ENCODE data around the gene PTOV1.
A peak's percentile ranks its signal among the peaks of the same experiment; 100 is the strongest.

PTOV1 gene

GRCh38 chr19:49850221-49850486, 805 bp upstream of the PTOV1 start:
- Histone ChIP-seq H3K36me3 (ENCODE audit: insufficient read depth, insufficient read length, low read length) (peaks cover 37% of the 10 kb centered on the region), H3K9me3 (ENCODE audit: insufficient read depth, low read length) (no peaks in the 10 kb centered on the region), H3K4me1 (ENCODE audit: insufficient read depth, insufficient read length) (peaks cover 9% of the 10 kb centered on the region), H3K9ac (ENCODE audit: insufficient read length, low read depth) (no peak overlapping the region), H3K4me3 (ENCODE audit: insufficient read length, low read depth) (peak overlapping the region; percentile 69), H3K27me3 (ENCODE audit: insufficient read depth, insufficient read length) (no peaks in the 10 kb centered on the region)
- TF ChIP-seq YY1 (IDR thresholded peaks at IDR 0.05; ENCODE audit: insufficient read depth, insufficient read length) (no peak), SUZ12 (IDR thresholded peaks at IDR 0.05; ENCODE audit: extremely low read depth, insufficient read depth, insufficient read length) (no peak), ZNF274 (IDR thresholded peaks at IDR 0.05; ENCODE audit: low read depth, low read length) (no peak)
- DNase-seq (ENCODE audit: low read depth, low spot score) = no peak

- Histone ChIP-seq H3K9me3 (ENCODE audit: insufficient read depth, low read length) (no peaks in the 10 kb centered on the region), H3K4me3 (ENCODE audit: insufficient read length, low read depth) (peak overlapping the region; percentile 69), H3K9ac (ENCODE audit: insufficient read length, low read depth) (peak overlapping the region; percentile 88), H3K27me3 (ENCODE audit: insufficient read depth, insufficient read length) (no peaks in the 10 kb centered on the region), H3K36me3 (ENCODE audit: insufficient read depth, insufficient read length, low read length) (peaks cover 52% of the 10 kb centered on the region), H3K4me1 (ENCODE audit: insufficient read depth, insufficient read length) (peaks cover 9% of the 10 kb centered on the region)
- TF ChIP-seq ZNF274 (IDR thresholded peaks at IDR 0.05; ENCODE audit: low read depth, low read length) (no peak), SUZ12 (IDR thresholded peaks at IDR 0.05; ENCODE audit: extremely low read depth, insufficient read depth, insufficient read length) (no peak), YY1 (IDR thresholded peaks at IDR 0.05; ENCODE audit: insufficient read depth, insufficient read length) (no peak)
- DNase-seq (ENCODE audit: low read depth, low spot score) = no peak
These were observed 699 bp downstream of the PTOV1 start for GRCh38 chr19:49851456-49852259.

- Histone ChIP-seq H3K9ac (ENCODE audit: insufficient read length, low read depth) (peak overlapping the region; percentile 57), H3K4me1 (ENCODE audit: insufficient read depth, insufficient read length) (peaks cover 14% of the 10 kb centered on the region), H3K4me3 (ENCODE audit: insufficient read length, low read depth) (peak overlapping the region; percentile 55), H3K36me3 (ENCODE audit: insufficient read depth, insufficient read length, low read length) (peaks cover 62% of the 10 kb centered on the region), H3K27me3 (ENCODE audit: insufficient read depth, insufficient read length) (no peaks in the 10 kb centered on the region), H3K9me3 (ENCODE audit: insufficient read depth, low read length) (no peaks in the 10 kb centered on the region)
- TF ChIP-seq YY1 (IDR thresholded peaks at IDR 0.05; ENCODE audit: insufficient read depth, insufficient read length) (no peak), ZNF274 (IDR thresholded peaks at IDR 0.05; ENCODE audit: low read depth, low read length) (no peak), SUZ12 (IDR thresholded peaks at IDR 0.05; ENCODE audit: extremely low read depth, insufficient read depth, insufficient read length) (no peak)
- no peak for DNase-seq (ENCODE audit: low read depth, low spot score)
These were observed 1.7 kb downstream of the PTOV1 start for GRCh38 chr19:49852631-49853126.

GRCh38 chr19:49853852-49854377, 3.0 kb downstream of the PTOV1 start:
- H3K4me3 ChIP-seq (ENCODE audit: insufficient read length, low read depth) = no peak overlapping the region
- H3K9me3 ChIP-seq (ENCODE audit: insufficient read depth, low read length) = no peaks in the 10 kb centered on the region
- peak overlapping the region; percentile 42 for H3K9ac ChIP-seq (ENCODE audit: insufficient read length, low read depth)
- H3K36me3 ChIP-seq (ENCODE audit: insufficient read depth, insufficient read length, low read length) = peaks cover 74% of the 10 kb centered on the region
- DNase-seq (ENCODE audit: low read depth, low spot score) = no peak
- peaks cover 17% of the 10 kb centered on the region for H3K4me1 ChIP-seq (ENCODE audit: insufficient read depth, insufficient read length)
- H3K27me3 ChIP-seq (ENCODE audit: insufficient read depth, insufficient read length) = no peaks in the 10 kb centered on the region
- TF ChIP-seq ZNF274 (IDR thresholded peaks at IDR 0.05; ENCODE audit: low read depth, low read length) (no peak), YY1 (IDR thresholded peaks at IDR 0.05; ENCODE audit: insufficient read depth, insufficient read length) (no peak), SUZ12 (IDR thresholded peaks at IDR 0.05; ENCODE audit: extremely low read depth, insufficient read depth, insufficient read length) (no peak)

- Histone ChIP-seq H3K27me3 (ENCODE audit: insufficient read depth, insufficient read length) (no peaks in the 10 kb centered on the region), H3K4me1 (ENCODE audit: insufficient read depth, insufficient read length) (peaks cover 14% of the 10 kb centered on the region), H3K36me3 (ENCODE audit: insufficient read depth, insufficient read length, low read length) (peaks cover 72% of the 10 kb centered on the region), H3K9ac (ENCODE audit: insufficient read length, low read depth) (peak overlapping the region; percentile 42), H3K4me3 (ENCODE audit: insufficient read length, low read depth) (no peak overlapping the region), H3K9me3 (ENCODE audit: insufficient read depth, low read length) (no peaks in the 10 kb centered on the region)
- TF ChIP-seq ZNF274 (IDR thresholded peaks at IDR 0.05; ENCODE audit: low read depth, low read length) (no peak), YY1 (IDR thresholded peaks at IDR 0.05; ENCODE audit: insufficient read depth, insufficient read length) (no peak), SUZ12 (IDR thresholded peaks at IDR 0.05; ENCODE audit: extremely low read depth, insufficient read depth, insufficient read length) (no peak)
- DNase-seq (ENCODE audit: low read depth, low spot score) = no peak
These were observed 3.7 kb downstream of the PTOV1 start for GRCh38 chr19:49854378-49855263.

- H3K9ac ChIP-seq (ENCODE audit: insufficient read length, low read depth) = no peak overlapping the region
- H3K4me3 ChIP-seq (ENCODE audit: insufficient read length, low read depth) = no peak overlapping the region
- TF ChIP-seq SUZ12 (IDR thresholded peaks at IDR 0.05; ENCODE audit: extremely low read depth, insufficient read depth, insufficient read length) (no peak), ZNF274 (IDR thresholded peaks at IDR 0.05; ENCODE audit: low read depth, low read length) (no peak), YY1 (IDR thresholded peaks at IDR 0.05; ENCODE audit: insufficient read depth, insufficient read length) (no peak)
- no peak for DNase-seq (ENCODE audit: low read depth, low spot score)
- no peaks in the 10 kb centered on the region for H3K9me3 ChIP-seq (ENCODE audit: insufficient read depth, low read length)
- H3K4me1 ChIP-seq (ENCODE audit: insufficient read depth, insufficient read length) = peaks cover 19% of the 10 kb centered on the region
- no peaks in the 10 kb centered on the region for H3K27me3 ChIP-seq (ENCODE audit: insufficient read depth, insufficient read length)
- H3K36me3 ChIP-seq (ENCODE audit: insufficient read depth, insufficient read length, low read length) = peaks cover 72% of the 10 kb centered on the region
These were observed 4.3 kb downstream of the PTOV1 start for GRCh38 chr19:49855277-49855675.

Measured in NT2/D1 (cell line).